Upper lobe of left lung (tissue), 4 donors: ENCODE results near the gene LIPC.

Experiments used
- CTCF ChIP-seq, 6 experiments: fragments of 450-650 bp in 4 of 6; fragments of 200-600 bp in 2 of 6; sonication (generic) in 2 of 6; IDR thresholded peaks; one replicate each; pipeline ENCODE4 v1.5.1; 2016 to 2019; ENCODE audit warnings: antibody characterized with exemption in 6 of 6
- POLR2A ChIP-seq, 4 donors: fragments of 450-650 bp; IDR thresholded peaks; one replicate each; pipeline ENCODE4 v1.5.1; 2016 to 2017; ENCODE audit warnings: antibody characterized with exemption in 4 of 4, mild to moderate bottlenecking in 2 of 4
- POLR2AphosphoS5 ChIP-seq, 2 donors: sonication (generic); formaldehyde crosslinking; IDR thresholded peaks; one replicate each; pipeline ENCODE4 v1.5.1; 2017; ENCODE audit warnings: antibody characterized with exemption in 2 of 2

GRCh38 chr15:58437531-58438105 lies 5.8 kb downstream of the LIPC start:
- TF ChIP-seq CTCF (IDR thresholded peaks at IDR 0.05) (no peak), POLR2AphosphoS5 (IDR thresholded peaks at IDR 0.05) (no peak), POLR2A (IDR thresholded peaks at IDR 0.05) (no peak)
